ENCODE results near the gene S1PR3.

DNA sequence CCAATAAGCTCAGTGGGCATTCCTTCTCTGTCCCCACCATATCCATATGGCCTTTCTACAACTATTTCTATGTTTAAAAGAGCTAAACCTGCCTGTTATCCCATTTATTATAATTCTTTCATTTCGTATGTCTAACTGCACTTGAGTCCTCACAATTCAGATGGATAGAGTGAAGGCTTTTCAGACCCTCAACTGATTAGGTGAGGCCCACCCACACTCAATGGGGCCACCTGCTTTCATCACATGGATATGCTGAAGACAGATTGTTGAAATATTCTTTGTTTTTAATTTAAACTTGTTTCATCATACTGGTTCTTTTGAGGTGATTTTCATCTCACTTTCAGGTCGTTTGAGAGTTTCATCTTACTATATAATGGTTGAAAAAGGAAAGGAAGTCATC is 5.7 kb upstream of the S1PR3 start:
- no peak for TF ChIP-seq POLR2A (IDR thresholded peaks at IDR 0.05)
- TF ChIP-seq, protein P1, sequence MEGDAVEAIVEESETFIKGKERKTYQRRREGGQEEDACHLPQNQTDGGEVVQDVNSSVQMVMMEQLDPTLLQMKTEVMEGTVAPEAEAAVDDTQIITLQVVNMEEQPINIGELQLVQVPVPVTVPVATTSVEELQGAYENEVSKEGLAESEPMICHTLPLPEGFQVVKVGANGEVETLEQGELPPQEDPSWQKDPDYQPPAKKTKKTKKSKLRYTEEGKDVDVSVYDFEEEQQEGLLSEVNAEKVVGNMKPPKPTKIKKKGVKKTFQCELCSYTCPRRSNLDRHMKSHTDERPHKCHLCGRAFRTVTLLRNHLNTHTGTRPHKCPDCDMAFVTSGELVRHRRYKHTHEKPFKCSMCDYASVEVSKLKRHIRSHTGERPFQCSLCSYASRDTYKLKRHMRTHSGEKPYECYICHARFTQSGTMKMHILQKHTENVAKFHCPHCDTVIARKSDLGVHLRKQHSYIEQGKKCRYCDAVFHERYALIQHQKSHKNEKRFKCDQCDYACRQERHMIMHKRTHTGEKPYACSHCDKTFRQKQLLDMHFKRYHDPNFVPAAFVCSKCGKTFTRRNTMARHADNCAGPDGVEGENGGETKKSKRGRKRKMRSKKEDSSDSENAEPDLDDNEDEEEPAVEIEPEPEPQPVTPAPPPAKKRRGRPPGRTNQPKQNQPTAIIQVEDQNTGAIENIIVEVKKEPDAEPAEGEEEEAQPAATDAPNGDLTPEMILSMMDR (IDR thresholded peaks at IDR 0.05): no peak
